IPS-18c (cell line): ENCODE measurements around the gene IGF1R.

ENCODE experiments used
- H3K4me3 ChIP-seq: 2 replicates; pipeline ENCODE4 v1.7.0; 2013; ENCODE audit warnings: low read depth, mild to moderate bottlenecking, low read length, moderate library complexity; ENCODE audit not compliant: insufficient read depth
- H3K9me3 ChIP-seq: one replicate; pipeline ENCODE4 v1.6.1; 2013; ENCODE audit warnings: mild to moderate bottlenecking, low read length, moderate library complexity; ENCODE audit not compliant: control insufficient read depth, insufficient read depth

The IGF1R gene

GRCh38 chr15:98838387-98839259, 190.3 kb downstream of the IGF1R start:
- Histone ChIP-seq H3K4me3 (no peak overlapping the region), H3K9me3 (no peaks in the 10 kb centered on the region)

GRCh38 chr15:98840053-98840452, 191.7 kb downstream of the IGF1R start:
- H3K4me3 ChIP-seq, result no peak overlapping the region
- no peaks in the 10 kb centered on the region for H3K9me3 ChIP-seq

- H3K9me3 ChIP-seq, result no peaks in the 10 kb centered on the region
These were observed 193.2 kb downstream of the IGF1R start for GRCh38 chr15:98841419-98841970.

GRCh38 chr15:98842192-98842972, 194.0 kb downstream of the IGF1R start:
- H3K4me3 ChIP-seq, result no peak overlapping the region
- H3K9me3 ChIP-seq, result no peaks in the 10 kb centered on the region

More at GRCh38 chr15:98841419-98841970, 193.2 kb downstream of the IGF1R start:
- H3K4me3 ChIP-seq, result no peak overlapping the region

GRCh38 chr15:98842973-98843285, 194.6 kb downstream of the IGF1R start:
- Histone ChIP-seq H3K9me3 (no peaks in the 10 kb centered on the region), H3K4me3 (no peak overlapping the region)

- Histone ChIP-seq H3K9me3 (no peaks in the 10 kb centered on the region), H3K4me3 (no peak overlapping the region)
These were observed 195.5 kb downstream of the IGF1R start for GRCh38 chr15:98843844-98844243.

- no peak overlapping the region for H3K4me3 ChIP-seq
- no peaks in the 10 kb centered on the region for H3K9me3 ChIP-seq
These were observed 195.9 kb downstream of the IGF1R start for GRCh38 chr15:98844261-98844660.

- Histone ChIP-seq H3K9me3 (no peaks in the 10 kb centered on the region), H3K4me3 (no peak overlapping the region)
These were observed 197.0 kb downstream of the IGF1R start for GRCh38 chr15:98845138-98845884.

- no peaks in the 10 kb centered on the region for H3K9me3 ChIP-seq
- H3K4me3 ChIP-seq, result no peak overlapping the region
These were observed 202.7 kb downstream of the IGF1R start for GRCh38 chr15:98850961-98851572.

- peak overlapping the region; percentile 73; the same call in 1 of the 2 replicates for H3K4me3 ChIP-seq
- no peaks in the 10 kb centered on the region for H3K9me3 ChIP-seq
These were observed 204.8 kb downstream of the IGF1R start for GRCh38 chr15:98853161-98853560.

GRCh38 chr15:98853617-98854420, 205.5 kb downstream of the IGF1R start:
- H3K4me3 ChIP-seq, result peak overlapping the region; percentile 73; the same call in 1 of the 2 replicates
- no peaks in the 10 kb centered on the region for H3K9me3 ChIP-seq

- Histone ChIP-seq H3K4me3 (no peak overlapping the region), H3K9me3 (no peaks in the 10 kb centered on the region)
These were observed 206.2 kb downstream of the IGF1R start for GRCh38 chr15:98854496-98854895.

GRCh38 chr15:98855067-98855814, 206.9 kb downstream of the IGF1R start:
- H3K9me3 ChIP-seq, result no peaks in the 10 kb centered on the region
- no peak overlapping the region for H3K4me3 ChIP-seq

- H3K4me3 ChIP-seq, result no peak overlapping the region
- no peaks in the 10 kb centered on the region for H3K9me3 ChIP-seq
These were observed 207.6 kb downstream of the IGF1R start for GRCh38 chr15:98855815-98856531.

GRCh38 chr15:98856532-98856907, 208.2 kb downstream of the IGF1R start:
- Histone ChIP-seq H3K4me3 (no peak overlapping the region), H3K9me3 (no peaks in the 10 kb centered on the region)
